Lung microvascular endothelial cell (primary cell): ENCODE results near the gene CAMK1D. TPM values are rescaled to one million over a fixed set of nuclear protein-coding genes. Genes with fewer than 3 reads are reported as not detected.
"Not testable (repeated sequence)": the region's sequence is repeated elsewhere in the genome, so short reads cannot be mapped to it uniquely, and the experiment has no call there.

Experiments used
- DNase-seq, 2 donors: peaks; one replicate each; pipeline versions ENCODE4 v3.0.0 to v3.0.0-alpha.2; 2010; ENCODE audit warnings: low read depth in 2 of 2
- total RNA-seq: library from RNA; depleted of rRNA; stranded (reverse); fragments of >200 nt; gene quantifications from 2 replicates; pipeline ENCODE4 v1.2.1, GENCODE V29; 2014

CAMK1D gene
- total RNA-seq, 1 donor from 2014 or later: 1.4 TPM

DNA sequence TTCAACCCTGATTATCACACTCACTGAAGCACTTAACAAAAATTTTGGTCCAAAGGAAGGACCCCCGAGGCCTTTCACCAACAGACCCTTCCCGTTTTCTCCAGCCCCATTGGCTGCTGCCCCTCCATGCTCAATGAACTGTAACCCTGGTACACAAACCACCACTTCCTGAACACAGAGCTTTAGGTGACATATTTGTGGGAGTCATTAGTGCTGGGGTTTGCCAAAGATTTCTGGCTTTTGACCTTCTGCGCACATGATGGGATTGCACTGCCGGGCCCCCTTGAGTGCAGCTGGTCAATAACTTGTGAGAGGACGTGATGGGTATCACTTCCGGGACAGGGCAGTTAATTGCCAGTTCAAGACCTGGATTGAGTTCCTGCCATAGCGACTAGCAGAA lies 9.0 kb upstream of the CAMK1D start:
- DNase-seq: no peak

DNA sequence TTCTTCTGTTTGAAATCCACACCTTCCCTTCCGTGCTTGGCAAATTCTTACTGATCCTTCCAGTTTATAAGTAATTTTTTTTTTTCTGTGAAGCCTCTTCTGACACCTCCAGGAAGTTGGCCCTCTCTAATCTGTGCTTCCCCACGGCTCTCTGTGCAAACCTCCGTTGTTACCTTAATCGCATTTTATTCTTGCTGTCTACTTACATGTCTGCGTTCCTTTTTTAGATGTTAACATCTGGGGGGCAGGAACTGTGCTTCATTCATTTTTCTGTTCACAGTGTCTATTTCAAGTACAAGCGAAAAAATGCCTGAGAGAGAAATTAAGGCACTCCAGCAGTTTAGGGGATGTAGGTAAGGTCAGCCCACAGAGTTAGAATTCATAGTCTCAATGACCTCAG lies 8.4 kb upstream of the CAMK1D start:
- DNase-seq: no peak

DNA sequence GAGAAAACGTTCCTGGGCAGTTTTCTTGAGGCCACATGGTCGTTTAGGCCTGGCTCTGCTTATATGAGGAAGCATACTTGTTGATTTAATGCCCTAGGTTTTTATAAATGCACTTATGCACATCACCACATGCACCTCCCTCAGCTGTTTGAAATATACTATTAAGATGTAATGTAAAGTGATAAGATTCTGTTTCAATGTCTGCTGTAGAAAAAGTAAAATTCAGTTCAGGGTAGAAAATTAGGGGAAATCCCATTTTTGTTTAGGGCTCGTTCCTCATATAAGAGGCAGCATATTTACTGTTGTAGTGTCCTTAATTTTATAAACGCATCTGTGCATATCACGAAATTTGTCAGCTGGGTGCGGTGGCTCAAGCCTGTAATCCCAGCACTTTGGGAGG lies 7.8 kb upstream of the CAMK1D start:
- no peak for DNase-seq

DNA sequence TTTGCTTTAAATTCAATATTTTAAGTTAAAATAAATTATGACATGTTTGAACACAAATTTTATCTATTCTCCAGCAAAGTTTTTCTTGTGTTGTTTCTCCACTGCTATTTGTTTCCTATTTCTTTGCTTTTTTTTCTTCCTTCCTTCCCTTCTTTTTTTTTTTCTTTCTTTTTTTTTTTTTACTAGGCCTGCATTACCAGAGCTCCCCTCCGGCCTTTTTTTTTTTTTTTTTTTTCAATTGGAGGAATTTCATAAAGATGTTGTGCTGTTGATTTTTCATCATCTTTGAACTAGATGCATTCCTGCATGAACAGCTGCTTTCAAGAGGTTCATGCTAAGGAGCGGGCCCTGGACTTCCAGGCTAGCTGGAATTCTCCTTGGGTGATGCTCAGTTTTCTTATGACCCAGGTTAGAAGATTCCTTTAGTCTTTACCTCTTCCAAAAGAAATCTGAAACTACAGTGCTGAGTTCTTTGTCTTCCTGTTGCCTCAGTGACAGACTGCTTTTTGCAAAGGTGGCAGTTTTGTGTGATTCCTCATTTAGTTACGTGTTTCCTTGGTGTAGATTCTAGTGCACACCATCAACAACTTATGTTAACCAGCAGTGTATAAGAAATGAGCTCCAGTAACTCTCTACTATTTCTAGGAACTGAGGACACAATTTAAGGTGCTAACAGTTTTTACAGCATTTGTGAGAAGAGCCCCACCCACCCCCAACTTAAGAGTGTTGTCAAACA lies 4.8 kb upstream of the CAMK1D start:
- DNase-seq: no peak

DNA sequence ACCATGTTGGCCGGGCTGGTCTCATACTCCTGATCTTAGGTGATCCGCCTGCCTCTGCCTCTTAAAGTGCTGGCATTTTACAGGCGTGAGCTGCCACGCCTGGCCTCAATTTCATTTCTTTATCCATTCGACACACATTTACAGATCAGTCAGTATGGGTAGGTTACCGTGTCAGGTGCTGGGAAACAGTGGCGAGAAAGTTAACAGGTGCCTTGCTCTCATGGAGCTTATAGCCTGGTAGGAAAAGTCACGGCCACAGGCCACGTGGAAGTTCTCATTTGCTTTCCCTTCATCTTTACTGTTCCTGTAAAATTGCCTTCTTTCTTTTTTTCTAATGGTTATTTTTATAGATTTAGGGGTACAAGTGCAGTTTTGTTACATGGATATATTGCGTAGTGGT lies 2.6 kb upstream of the CAMK1D start:
- DNase-seq: no peak

DNA sequence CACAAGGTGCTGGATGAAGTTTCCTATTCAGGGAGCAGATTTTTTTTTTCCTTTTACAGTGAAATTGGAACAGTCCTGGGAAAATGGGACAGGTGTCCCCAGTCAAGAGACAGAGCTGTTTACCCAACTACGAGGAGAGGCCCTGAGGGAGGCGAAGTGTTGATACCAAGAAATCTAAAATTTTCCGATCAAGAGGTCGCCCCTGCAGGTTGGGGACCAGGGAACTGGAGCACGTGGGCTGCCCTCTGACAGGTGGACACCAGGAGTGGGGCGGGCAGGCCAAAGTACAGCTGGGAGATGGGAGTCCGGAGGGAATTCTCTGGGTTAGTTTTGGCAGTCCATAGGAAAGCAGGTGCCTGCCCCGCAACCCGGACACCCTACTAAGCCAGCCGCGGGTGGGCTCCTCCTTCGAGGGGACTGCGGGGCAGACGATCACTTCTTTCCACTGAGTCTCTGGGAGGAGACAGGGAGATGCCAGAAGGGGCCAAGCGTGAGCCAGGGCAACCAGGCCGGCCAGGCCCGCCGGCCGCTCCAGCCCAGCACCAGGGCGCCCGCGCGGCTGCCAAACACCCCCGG lies 965 bp upstream of the CAMK1D start:
- DNase-seq: no peak

DNA sequence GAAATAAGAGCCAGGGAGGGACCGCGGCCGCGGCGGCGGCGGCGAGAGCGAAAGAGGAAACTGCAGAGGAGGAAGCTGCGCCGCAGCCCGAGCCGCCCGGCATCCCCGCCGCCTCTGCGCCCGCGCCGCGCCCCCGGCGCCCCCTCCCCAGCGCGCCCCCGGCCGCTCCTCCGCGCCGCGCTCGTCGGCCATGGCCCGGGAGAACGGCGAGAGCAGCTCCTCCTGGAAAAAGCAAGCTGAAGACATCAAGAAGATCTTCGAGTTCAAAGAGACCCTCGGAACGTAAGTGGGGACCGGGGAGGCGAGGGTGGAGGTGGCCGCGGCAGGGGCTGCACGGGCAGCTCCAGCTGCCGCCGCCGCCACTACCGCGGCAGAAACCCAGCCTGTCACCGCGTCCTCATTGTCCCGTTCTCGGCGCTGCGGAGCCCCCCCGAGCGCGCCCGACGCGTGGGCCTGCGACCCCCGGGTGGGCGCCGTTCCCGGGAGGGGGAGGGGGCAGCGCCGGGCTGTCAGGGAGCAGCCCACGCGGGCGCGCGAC lies 351 bp downstream of the CAMK1D start:
- DNase-seq: peak in 1 of 2 donors; percentile 31

DNA sequence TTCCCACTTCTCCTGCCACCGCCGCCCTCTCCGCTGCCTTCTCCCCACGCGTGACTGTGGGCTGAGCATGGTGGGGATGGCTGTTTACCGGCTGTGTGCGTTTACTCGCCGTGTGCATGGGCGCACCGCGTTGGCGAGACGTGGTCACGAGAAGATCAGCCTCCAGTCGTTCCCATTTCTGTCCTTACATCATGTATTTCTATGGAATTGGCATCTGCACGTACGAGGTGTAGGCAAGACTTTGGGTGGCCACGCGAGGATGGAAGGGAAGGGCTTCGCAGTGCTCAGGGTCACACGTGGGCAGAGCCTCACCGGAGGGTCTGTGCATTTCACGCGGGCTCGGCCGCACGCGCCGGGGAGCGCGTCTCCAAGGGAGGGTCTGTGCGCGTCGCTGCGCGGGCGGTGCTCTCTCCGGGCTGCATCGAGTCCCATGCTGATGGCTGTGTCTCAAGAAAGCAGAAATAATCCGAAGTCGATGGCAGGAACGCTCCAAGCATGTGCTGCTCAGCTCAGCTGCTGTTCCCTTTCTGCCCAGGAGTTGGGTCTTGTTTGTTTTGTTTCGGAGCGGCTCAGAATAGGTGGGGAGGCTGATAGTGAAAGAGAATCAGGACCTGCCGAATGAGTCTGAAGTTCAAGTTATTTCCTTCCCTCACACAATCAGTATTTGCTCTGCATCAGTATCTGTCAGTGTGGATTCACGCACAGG lies 973 bp downstream of the CAMK1D start:
- DNase-seq: peak; percentile 38 to 46

DNA sequence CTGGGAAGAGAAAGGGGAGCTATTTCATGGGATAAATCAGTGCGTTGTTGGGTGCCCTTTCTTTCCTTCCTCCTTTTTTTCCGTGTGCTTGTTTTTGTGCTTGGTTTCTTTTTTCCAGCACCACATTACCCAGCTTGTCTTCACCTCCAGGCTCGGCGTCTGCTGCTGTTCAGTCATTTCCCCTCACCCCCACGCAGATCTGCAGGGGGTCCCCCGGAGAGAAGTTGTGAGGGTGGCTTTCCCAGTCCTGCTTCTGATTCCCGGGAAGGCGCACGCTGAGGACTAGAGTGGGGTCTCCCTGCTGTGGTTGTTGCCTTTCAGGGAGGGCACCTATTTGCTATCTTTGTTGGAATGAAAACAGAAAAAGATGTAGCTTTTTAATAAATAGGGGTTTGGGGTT lies 1.6 kb downstream of the CAMK1D start:
- DNase-seq: no peak

DNA sequence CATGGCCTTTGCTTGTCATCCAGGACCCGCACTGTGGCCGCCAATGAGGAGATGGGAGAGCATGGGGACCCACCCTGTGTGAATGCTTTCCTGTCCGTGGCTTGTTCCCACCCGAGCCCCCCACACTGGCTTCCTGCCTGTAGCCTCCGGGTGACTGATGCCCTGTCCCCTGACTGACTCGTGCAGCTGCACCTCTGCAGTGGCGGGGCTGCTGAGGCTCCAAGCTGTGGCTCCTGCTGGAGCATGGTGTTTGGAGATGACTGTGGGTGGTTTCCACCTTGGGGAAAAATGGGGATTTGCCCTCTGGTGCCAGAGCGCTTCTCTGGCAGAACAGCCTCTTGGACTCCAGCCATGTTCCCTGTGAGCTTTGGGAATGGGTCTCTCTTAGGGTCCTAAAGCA lies 2.1 kb downstream of the CAMK1D start:
- no peak for DNase-seq

DNA sequence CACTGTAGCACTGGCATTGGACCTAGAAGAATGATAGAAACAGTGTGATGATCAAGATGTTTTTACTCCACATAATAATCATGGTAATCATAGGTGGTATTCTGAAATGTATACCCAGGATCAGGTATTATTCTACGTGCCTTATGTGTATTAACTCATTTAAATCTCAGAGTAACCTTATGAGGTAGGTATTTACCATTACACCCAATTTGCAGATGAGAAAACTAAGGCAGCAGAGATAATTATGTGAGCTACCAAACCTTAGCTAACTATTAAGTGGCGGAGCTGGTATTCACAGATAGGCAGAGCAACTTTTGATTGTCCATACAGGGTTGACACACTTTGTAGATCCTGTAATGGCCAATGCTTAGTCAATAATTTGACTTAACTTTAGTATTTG lies 2.5 kb downstream of the CAMK1D start:
- no peak for DNase-seq

DNA sequence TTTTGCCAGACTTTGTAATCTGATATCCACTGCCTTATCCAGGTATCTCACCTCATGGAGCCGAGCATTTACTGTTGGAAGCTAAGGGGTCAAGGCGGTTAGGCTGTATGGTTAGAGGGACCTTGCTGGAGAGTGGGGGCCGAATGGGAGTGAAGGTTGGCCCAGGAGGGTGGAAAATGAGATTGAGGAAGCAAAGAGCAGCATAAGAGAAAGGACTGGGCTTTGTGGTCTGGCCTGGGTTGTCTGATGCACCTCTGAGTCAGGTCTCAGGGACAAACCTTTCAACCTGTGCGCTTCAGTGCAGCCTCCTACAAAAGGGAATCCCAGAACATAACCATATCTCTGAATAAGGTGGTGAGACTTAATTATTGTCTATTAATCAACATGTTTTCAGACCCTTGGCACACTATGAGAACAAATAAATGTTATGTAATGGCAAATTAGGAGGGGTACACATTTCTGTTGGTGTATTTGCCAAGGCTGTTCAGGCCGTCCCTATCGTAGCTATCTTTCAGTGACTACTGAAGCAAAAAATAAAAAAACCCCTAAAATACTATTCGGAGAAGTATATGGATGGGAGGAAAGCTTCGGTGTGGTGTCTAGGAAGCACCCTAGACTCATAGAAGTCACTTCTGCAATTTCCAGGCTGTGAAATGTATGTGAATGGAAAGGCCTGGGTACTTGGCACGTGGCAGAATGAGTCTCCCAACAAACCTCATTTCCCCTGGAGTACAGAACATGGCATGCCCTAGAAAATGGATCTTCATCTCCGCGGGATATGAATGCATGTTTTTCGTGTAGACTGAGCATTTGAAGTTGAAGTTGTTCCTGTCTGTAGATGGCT lies 4.3 kb downstream of the CAMK1D start:
- no peak for DNase-seq

DNA sequence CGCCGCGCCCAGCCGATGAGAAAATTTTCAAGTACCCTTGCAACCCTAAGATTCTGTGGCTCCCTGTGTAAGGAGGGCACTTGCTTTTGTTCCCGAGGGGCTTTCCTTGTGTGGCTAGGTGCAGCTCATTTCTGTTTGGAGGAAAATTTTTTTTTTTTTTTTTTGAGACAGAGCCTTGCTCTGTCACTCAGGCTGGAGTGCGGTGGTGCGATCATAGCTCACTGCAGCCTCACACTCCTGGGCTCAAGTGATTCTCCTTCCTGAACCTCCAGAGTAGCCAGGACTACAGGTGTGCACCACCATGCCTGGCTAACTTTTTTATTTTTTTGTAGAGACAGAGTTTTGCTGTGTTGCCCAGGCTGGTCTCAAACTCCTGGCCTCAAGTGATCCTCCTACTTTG lies 5.3 kb downstream of the CAMK1D start:
- DNase-seq: not testable (repeated sequence)

DNA sequence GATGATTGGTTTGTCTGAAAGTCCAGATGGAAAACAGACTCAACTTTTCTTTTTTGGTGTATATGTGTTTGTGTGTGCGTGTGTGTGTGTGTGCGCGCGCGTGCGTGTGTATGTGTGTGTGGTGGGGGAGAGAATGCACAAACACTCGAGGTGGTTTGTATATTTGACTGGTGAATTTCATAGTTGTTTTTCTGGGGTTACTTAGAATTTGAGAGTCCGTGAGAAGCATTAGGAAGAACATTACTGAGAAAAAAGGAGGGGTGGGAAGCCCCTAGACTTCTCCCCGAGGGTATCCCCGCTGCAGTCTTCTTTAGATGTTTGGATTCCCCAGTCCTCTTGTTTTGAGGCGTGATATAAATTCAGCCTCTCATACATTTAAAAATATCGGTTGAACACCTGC lies 6.0 kb downstream of the CAMK1D start:
- no peak for DNase-seq

DNA sequence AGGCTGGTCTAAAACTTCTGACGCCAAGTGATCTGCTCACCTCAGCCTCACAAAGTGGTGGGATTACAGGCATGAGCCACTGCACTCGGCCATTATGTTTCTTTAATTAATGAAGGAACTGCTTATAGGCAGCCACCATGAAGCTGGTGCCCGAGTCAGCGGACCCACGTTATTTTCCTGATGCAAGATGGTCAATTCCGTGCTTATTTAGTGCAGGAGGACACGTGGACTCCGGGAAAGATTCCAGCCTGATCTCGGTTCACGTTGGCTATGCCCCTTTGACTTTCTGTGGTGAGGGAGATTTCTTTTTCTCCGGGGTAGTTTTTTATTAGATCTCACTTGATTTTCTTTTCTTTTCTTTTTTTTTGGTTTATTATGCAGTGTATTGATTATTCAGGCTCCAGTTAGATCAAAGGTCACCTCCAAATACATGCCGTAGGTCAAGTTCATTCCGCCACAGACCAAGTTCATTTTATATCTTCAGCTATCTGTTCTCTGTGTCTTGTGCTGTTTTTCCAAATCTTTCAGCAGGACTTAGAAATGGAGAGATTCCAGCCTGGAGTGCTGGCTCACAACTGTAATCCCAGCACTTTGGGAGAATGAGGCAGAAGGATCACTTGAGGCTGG lies 8.3 kb downstream of the CAMK1D start:
- DNase-seq: no peak

DNA sequence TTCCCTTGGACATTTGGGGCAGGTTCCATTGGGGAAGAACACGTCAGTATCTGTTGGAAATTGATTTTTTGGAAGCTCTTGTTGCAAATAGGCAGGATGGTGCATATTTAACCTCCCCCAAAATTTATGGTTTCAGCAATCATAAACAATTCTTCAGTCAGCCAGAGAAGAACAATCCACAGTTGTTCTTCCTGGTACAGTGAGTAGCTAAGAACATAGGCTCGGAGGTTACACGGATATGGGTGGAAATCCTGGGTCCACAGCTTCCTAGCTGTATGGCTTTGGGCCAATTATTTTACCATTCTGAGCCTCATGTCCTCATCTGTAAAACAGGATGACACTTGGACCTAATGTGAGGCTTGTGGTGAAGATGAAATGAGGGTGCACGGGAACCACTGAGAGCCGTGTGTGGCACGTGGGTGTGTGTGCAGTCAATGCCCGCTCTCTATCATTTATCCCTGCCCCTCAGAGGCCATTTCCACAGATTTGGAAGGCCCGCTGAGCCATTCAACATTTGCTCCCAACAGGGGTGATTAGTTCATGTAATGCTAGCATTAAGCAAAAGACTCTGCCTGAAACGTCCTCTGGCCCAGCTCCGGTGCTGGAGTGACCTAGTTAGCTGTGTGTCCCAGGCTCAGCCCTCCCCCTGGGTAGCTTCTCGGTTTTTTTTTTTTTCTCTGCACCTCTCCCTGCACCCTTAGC lies 9.7 kb downstream of the CAMK1D start:
- DNase-seq: no peak

DNA sequence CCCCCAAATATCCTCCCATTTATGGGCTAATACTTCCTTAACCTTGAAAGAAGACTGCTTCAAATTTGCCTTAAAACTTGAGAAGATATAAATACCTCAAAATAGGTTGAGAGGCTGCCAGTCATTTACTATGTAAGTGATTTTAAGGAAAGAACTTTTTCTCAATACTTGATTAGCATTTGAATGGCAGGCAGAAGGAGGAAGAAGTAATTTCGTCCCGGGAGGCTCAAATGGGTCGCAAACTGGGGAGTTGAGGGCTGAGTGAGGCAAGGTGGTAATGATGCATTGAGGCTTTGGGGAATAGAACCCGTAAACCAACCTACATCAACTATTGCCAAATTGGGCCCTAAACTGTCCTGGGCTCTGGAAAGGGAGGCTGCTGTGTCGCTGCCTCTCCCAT lies 11.1 kb downstream of the CAMK1D start:
- no peak for DNase-seq

DNA sequence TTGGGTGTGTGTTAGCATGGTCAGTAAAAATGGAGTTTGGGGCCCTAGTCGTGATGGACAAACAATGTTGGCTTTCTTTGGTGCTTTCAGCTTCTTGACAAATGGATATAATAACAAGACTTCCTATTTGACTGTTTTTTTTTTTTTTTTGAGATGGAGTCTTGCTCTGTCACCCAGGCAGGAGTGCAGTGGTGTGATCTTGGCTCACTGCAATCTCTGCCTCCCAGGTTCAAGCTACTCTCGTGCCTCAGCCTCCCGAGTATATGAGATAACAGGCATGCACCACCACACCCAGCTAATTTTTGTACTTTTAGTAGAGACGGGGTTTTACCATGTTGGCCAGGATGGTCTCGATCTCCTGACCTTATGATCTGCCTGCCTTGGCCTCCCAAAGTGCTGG lies 11.8 kb downstream of the CAMK1D start:
- DNase-seq: not testable (repeated sequence)

DNA sequence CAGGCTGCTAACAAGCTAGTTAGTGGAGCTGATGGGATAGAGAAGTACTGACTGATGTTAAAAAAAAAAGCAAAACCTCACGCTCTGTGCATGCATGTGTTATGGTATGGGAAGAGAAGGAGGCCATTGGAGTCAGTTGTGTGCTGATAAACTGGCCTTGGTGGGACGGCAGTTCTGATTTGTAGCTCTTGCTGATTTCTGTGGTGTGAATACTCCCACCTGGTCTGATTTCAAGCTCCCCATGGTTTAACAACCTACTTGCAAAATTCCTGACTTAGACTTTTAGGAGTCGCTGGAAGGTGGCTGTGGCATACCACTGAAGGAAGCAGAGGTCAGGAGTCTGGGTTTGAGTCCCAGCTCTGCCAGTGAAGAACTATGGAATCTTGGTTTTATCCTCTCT lies 15.2 kb downstream of the CAMK1D start:
- DNase-seq: no peak

DNA sequence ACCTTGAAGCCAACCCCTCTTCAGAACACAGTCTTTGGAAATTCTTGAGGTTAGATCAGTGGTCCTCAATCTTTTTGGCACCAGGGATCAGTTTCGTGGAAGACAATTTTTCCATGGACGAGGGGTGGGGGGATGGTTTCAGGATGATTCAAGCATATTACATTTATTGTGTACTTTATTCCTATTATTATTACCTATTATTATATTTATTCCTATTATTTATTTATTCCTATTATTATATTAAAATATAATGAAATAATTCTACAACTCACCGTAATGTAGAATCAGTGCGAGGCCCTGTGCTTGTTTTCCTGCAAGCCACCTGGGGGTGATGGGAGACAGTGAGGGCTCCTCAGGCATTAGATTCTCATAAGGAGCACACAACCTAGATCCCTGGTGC lies 17.9 kb downstream of the CAMK1D start:
- no peak for DNase-seq

DNA sequence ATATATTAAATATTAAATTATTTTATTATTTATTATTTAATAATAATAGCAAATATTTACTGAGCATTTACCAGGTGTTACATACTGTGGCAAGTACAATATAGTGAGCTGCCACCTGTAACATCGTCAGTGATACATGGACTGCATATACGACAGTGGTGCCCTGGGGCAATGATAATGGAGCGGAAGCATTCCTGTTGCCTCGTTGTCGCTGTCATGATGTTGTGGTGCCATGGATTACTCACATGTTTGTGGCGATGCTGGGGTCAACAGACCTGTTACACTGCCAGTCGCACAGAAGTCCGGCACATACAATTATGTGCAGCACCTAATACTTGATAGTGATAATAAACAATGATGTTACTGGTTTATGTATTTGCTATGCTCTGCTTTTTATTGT lies 20.6 kb downstream of the CAMK1D start:
- DNase-seq: no peak
